Activated effector memory CD4-positive, alpha-beta T cell treated with anti-CD3 and anti-CD28 coated beads, Interleukin-2, amount 50 U/mL, for 16 hours (primary cell): ENCODE results near the gene DNAJC7.
"Not testable (repeated sequence)": the region's sequence is repeated elsewhere in the genome, so short reads cannot be mapped to it uniquely, and the experiment has no call there.

Source experiments
- DNase-seq: peaks from one replicate; pipeline ENCODE4 v3.0.0-alpha.2; 2020

Gene DNAJC7

DNA sequence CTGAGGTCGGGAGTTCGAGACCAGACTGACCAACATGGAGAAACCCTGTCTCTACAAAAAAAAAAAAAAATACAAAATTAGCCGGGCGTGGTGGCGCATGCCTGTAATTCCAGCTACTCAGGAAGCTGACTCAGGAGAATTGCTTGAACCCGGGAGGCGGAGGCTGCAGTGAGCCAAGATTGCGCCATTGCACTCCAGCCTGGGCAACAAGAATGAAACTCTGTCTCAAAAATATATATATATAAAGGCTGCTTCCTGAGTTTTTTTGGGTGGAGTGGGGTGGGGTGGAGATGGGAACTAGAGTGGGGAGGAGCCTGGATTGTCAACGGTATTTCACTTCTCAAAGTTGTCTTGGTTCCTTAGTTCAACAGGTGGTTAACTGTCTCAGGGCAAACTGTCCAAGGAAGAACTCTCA is 7.0 kb downstream of the DNAJC7 start:
- DNase-seq, result not testable (repeated sequence)

DNA sequence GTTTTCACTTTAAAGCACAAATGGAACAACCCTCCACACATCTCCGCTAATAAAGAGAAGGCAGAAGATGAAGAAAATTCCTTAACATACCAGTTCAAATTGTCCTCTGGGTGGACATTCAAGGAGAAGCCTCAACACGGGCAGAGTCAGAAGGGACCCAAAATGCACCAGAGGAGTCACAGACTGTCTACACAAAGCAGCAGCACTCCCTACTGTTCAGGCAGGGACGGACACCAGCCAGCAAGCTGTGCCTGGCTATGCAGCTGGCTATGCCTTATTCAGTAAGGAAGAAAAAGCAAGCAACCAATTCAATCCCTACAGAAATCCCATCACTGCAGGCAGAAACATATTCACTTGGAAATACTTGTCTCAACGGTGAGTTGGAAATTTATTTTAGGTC is 8.1 kb downstream of the DNAJC7 start:
- DNase-seq, result no peak

DNA sequence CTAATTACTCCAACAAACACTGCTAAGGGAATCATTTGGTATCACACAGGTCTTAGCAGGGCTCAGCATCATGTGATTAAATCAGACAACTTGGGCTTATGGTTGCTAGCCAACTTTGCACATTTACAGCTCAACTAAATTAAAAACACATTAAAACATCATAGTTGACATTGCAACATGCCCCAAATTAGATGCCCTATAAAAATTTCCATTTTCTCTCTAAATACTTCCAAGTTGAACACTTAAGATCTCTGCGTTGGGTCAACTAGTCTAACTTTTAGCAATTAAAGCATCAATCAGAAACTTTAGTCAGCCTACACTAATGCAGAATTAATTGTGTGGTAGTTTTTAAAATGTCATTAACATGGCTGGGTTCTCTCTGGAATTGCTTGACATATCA is 12.1 kb downstream of the DNAJC7 start:
- no peak for DNase-seq

DNA sequence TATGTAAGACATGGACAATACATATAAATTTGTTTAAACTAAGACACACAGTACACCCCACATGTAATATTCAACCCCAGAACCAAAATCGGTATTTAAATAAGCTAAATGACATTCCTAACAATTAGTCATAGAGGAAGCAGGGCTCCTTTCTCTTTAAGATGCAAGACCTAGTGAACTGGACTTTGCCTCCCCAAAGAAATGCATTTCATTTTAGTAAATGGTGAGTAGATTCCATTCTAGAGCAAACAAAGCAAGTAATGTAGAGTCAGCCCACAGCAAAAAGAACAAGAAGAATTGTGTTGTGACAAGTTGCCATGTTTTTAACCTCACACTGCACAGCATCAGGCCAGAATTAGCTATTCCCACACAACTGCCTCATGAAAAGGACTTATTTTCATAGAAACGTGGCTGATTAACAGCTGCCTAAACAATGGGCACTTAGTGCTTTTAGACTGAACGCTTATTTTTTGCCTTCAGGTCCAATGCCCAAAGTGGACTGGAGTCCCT is 14.4 kb downstream of the DNAJC7 start:
- no peak for DNase-seq

DNA sequence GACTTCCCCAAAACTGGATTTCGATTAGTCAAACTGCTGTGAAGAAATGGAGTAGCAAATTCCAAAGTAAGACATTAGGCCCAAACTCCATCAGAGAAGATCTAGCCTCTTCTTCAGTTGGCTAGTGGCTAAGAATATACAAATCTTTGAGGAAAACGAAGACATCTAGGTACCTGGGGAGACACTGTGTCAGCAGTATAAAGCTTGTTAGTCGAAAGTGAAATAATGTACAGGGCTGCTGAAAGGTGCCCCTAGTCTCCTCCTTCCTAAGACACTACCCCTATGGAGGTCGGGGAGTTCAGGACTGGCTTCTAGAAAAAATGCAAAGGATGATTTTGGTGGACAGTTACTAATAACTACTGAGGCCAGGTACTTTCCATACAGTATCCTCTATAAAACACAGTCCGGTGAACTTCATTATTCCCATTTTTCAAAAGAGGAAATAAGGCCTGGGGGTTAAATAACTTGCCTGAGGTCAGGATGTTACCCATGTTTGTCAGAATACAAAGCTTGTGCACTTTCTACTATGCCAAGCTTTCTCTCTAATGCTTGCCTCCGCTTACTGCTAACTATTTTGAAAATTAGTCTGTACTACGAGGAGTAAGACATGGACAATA is 15.0 kb downstream of the DNAJC7 start:
- DNase-seq, result no peak

DNA sequence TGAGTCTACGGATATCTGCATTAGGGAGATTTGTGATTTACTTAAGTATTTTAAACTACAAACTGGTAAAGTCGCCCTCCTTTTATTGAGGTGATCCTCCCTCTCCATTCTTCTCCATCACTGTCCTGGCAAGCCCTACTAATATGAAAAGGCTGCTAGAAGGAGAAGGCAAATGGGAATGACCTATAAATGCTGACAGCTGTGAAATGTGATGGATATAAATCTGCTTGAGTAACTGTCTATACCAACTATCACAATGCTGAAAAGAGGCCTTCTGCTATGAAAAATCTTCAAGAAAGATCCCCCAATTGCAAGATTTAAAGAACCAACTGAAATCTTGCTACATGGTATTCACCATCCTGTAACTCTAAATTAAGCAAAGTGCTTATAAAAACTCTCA is 15.5 kb downstream of the DNAJC7 start:
- DNase-seq, result no peak

DNA sequence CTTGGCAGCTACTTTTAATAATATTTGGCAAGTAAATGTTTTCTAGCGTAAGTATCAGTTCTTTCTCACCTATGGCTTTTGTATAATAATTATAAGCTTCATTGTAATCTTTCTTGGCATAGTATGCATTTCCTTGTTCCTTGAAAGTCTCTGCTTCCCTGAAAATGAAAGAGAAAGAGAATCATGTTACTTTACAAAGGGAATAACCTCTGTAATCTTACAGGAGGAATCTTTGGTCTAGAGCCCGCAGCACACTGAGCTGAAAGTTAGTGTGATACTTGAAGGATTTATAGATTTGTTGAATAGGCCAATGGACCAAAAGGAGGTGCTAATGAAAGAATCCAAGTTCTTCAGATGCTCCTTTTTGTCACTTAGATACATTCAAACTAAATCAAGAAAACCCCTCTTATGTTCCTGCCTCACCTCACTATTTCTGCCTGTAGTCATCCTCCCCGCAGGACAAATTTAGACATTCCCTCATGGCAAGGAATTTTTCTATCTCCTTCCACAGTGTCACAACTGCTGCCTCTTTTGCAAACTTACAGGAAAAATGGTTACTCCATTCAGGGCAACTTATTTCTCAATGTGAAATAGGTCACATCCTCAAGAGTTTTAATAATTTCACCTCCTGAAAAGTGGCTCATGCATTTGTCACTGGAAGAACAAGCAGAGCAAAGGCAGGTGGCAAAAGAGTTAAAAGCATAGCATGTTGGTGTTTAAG is 16.7 kb downstream of the DNAJC7 start:
- DNase-seq, result no peak

DNA sequence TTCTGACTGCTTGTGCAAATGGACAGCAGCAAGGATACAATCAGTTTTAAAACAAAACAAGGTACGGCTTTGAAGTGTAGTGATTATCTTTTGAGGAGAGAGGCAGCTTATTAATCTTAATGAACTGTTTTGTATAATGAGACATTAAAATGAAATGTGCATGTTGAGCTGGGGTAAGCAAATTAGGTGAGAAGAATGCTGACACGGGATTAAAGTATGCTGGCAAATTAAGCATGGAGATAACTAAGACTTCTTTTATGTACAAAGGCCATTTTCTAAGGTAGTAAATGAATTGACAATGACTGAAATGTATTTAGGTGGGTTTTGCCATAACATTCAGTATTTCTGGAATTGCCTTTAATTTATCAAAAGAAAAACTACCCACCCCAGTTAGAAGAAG is 18.7 kb downstream of the DNAJC7 start:
- DNase-seq, result no peak

DNA sequence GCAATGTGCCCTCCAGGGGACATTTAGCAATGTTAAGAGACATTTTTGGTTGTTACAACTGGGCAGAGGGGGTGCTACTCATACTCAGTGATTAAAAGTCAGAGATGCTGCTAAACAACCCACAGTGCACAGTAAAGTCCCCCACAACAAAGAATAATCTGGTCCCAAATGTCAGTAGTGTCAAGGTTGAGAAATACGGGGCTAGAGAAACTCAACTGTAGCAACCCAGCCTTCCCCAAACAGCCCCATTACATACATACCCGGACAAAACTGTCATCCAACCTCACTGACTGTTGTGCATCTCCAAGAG is 20.4 kb downstream of the DNAJC7 start:
- no peak for DNase-seq

DNA sequence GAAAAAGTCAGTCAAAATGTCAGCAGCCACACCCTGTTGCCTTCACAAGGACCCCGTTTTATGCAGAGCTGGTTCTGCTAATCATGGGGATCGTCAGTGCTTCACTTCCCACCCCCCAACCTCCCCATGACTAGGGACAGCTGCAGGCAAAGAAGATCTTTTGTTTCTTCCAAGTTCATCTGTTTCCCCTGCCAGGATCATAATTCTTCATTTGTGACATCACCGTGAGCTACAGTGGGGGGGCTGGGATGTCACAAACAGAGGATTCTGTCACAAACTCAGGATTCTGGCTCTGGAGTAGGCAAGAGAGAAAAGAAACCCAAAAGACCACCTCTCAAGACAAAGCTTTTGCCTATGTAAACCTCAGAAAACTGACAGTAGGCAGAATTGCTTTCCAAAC is 24.7 kb downstream of the DNAJC7 start:
- DNase-seq, result no peak

DNA sequence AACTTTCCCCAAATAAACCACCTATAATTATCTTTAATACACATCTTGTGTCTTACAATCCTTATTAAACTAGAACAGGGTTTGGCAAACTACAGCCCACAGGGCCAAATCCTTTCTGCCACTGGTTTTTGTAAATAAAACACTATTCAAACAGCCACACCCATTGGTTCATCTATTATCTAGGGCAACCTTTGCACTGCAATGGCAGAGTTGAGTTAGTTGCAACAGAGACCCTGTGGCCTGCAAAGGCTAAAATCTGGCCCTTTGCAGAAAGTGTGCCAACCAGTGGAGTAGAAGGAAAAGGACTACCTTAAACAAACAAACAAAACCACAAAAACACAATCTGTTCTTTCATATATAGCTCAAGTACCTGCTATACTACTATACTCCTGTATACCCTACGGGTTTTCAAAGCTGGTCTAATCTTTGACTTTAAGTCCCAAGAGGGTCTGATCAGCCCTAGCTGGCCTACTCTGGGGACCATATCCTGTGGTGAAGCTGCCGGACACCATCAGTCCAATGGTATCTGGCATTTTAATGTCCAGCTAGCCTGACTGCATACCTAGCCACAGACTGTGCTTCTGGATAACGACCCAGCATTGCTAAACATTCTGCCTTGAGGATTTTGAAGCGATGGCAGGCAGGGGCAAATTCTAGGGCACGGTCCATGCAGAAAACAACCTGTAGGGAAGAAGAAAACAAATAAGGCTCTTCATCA is 27.4 kb downstream of the DNAJC7 start:
- no peak for DNase-seq

DNA sequence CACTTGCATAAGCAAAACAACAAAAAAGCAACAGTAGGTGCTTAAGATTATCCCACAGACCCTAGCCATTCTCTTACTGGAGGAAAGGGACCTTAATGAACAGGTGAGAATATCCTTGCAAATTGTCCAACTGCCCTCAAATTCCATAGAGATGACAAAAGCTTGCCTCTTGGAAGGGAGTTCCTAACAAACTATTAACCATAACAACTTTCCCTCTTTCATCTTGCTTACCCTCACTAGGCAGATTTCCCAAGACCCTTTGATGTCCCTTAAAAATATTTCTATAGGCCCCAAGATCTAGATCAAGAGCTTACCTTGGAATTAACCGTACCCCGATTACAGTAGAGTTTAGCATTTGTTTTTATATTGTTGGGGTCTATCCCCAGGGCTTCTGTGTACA is 28.8 kb downstream of the DNAJC7 start:
- DNase-seq, result no peak

DNA sequence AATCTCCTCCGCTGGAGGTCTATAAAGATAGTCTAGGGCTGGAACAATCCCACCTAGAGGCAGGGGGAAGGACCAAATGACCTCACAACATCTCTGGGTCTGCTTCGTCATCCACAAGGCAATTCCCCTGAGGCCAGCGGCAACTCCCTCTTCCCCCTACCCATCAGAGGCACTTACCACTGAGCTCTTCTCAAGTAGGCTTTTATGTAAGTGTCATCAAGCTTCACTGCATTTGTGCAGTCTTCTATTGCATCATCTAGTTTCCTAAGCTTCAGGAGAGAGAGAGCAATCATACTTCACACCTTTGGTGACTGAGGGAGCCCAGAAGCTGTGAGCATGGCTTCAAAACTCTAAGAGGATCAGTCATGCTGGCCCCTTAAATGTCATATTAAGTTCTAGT is 29.6 kb downstream of the DNAJC7 start:
- no peak for DNase-seq

DNA sequence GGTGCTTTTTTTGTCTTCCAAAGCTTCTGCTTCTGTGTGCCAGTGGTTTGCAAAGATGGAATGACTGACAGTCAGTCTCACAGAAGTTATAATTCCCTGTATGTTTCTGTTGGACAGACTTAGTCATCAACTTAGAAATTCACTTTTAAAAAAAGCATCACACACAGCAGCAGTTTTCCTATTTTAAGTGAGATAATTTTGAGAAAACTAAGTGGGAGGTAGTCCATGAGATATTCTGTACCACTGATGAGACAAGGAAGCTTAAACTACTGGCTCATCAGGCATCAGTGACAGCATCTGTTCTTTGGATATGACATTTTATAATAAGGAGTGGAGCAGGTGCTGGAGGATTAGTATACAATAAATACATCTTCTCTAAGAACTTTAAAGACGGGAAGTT is 30.6 kb downstream of the DNAJC7 start:
- DNase-seq, result no peak

DNA sequence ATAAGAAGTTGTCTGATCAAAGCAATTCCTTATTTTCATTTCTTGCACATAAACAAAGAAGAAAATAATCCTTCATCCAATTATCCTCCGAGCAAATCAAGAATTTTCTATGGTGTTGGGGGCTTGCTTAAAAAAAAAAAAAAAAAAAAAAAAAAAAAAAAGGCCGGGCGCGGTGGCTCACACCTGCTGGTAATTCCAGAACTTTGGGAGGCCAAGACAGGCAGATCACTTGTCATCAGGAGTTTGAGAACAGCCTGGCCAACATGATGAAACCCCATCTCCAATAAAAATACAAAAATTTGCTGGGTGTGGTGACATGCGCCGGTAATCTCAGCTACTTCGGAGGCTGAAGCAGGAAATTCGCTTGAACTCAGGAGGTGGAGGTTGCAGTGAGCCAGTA is 31.3 kb downstream of the DNAJC7 start:
- DNase-seq, result no peak

DNA sequence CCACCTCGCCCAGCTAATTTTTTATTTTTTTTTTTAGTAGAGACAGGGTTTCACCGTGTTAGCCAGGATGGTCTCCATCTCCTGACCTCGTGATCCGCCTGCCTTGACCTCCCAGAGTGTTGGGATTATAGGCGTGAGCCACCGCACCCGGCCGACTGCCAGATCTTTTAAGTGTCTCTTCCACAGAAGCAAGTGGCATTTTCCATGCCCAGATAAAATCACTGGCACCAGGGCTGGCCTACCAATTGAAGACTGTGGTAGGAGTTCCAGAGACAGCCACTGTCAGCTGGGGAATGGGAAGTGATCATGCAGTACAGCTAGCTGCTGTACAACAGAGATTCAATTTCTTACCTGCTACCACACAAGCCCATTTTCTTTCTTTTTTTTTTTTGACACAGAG is 32.8 kb downstream of the DNAJC7 start:
- no peak for DNase-seq

DNA sequence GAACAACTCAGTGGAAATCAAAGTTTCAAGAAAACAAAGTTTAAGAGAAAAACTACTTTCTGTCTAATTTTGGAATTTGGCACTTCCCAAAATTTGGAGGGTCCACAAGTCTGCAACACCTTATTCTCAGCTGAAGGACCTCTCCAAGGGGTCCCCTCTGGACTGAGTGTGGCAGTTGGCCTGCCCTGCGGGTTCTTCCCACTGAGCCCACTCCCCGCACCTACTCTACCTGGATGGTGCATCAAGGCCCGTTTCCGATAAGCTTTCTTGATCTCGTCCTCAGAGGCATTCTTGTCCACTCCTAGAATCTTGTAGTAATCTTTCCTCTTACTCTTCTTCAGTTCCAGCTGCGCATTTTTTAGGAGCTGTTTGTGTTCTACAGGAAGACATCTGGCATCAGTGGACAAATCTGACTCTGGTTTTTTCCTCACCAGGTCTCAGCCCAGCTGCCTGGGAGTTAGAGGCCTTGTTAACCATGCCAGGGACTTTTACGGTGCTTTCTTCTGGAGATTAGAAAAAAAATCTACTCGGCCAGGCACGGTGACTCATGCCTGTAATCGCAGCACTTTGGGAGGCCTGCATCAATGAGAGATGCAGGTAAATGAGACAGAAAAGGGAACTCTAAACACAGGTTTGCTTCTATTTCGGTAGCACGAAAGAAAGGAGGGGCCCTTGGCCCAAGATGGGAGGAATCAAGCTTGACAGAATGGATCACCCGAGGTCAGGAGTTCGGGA is 35.0 kb downstream of the DNAJC7 start:
- DNase-seq, result no peak

DNA sequence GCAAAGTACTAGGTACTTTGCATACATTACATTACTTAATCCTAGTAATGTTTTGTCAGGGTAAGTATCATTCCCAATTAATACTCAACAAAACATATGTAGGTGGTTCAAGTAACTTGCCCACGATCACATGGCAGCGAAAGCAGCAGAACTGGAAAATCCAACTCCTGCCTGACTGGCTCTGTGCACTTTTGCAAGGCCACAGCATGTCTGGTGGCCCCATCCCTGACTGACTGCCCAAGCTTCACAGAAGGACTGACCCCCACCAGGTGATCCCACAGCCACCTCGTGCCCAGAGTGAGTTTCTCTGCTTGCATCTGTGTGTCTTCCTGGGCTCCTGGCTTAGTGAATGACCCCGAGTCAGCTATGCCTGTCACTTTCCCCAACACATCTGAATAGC is 39.2 kb downstream of the DNAJC7 start:
- DNase-seq, result peak; percentile 36

DNA sequence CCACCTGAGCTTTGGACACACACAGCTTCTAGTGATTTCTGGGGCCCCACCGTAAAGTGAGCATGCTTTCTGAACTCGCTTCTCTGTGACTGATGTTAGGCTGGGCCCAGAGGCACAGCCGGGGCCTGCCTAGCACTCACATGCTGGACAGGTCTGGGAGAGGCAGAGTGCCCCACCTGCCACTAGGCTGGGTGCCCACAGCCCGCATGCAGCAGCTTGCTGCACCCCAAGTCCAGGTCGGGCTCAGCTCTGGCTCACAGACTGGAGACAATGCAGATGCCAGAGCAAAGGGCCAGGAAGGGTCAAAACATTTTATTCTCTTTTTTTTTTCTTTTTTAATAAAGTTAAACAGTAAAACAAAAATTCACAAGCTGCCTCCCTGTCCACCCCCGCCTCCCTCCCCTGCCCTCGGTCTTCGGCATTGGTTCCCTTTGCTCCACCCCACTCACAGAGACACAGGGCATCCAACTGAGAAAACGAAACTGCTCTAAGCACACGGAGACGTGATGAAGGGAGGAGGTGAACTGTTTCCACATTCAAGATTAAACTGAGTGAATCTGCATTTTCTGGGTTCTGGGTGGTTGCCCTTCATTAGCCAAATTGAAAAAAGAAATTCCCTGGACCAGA is 41.0 kb downstream of the DNAJC7 start:
- DNase-seq, result no peak

DNA sequence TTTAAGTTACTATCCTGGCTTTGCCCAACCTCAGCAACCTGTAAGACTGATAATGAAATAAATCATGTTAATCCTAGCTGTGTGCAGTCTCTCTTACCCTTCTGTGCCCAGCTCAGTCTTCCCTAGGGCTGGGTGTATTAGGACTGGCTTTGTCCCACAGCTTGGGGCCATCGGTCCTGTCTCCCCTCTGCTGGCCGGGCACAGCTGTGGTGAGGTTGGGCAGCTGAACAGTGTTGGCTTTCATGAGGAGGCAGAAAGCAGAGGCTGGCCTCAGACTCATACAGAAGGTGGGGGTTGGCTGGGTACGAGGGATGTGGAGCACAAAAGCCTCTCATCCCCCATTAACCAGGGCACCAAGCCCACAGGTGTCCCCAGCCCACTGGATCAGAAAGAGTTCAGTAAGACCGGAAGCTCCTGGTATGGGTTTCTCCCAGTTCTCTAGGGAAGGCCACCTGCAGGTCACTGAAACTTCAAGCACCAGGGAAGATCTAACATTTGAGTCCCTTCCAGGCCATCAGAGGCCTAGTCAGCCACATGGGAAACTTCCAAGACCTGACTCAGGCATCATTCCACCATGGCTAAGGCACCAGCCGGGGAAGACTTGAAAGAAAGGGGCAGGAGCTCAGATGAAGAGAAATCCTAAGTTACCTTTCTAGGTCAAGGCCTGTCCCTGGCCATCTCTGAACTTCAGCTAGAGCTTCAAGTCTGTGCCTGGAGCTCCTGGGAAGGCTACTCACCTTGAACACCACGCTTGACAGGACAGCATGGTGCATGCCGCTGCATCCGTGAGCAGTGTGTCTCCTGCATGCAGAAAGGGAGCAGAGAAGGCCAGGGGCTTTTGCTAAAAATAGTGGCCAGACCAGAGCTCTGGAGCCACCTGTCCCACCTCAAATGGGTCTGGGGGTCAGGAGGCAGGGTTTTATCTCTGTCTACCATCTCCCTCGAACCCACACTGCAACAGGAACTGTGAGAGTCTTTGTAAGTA is 41.8 kb downstream of the DNAJC7 start:
- no peak for DNase-seq

DNA sequence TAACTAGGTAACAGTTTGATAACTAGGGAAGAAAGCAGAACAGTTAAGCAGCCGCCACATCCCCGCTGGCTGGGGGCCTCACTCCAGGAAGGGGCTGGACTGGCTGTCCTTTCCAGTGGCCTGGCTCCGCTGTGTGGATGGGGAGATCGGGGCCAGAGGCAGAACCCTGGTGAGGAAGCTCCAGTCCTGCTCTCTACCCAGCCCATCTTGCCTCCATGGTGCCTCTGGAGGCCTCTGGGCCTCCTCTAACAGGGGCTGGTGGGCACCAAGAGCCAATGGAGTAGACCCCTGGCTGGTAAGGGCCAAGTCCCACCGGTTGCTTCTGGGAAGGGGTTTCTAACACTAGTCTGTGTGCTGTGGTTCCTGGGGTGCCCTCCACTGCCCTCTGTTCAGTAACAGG is 42.6 kb downstream of the DNAJC7 start:
- DNase-seq, result no peak

DNA sequence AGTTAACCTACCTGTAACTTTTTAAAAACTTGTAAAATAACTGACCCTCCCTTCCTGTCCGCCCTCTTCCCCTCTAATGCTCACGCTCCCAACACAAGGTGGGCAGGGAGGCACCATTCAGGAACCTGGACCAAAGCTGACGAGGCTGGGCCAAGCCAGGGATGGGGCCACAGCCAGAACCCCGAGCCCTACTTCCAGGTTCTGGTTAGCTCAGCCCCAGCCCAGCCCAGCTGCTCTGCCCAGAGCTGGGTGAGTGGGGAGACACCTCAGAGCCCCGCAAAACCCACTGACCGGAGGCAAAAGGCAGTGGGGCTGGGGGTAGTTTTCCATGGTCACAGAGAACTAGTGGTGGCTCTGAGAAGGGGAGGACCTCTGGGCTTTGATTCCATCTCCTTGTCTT is 43.2 kb downstream of the DNAJC7 start:
- no peak for DNase-seq
